ENCODE results near the gene OXSR1.
"Not testable (repeated sequence)": the region's sequence is repeated elsewhere in the genome, so short reads cannot be mapped to it uniquely, and the experiment has no call there.

Gene OXSR1

GRCh38 chr3:38276081-38276916 lies 111.0 kb downstream of the OXSR1 start:
- DNase-seq: no peak

- DNase-seq: no peak
Measured at GRCh38 chr3:38276917-38277630, 111.7 kb downstream of the OXSR1 start.

- DNase-seq: no peak
Measured at GRCh38 chr3:38278841-38279240, 113.5 kb downstream of the OXSR1 start.

- DNase-seq: no peak
Measured at GRCh38 chr3:38281895-38282686, 116.8 kb downstream of the OXSR1 start, which contains the start of gene SLC22A14. Gene SLC22A14, plus strand, starts transcription at chr3:38282294. Its CDS starts 23,733 bp downstream, at chr3:38306027.

- no peak for DNase-seq
Measured at GRCh38 chr3:38283810-38284755, 118.7 kb downstream of the OXSR1 start.

GRCh38 chr3:38284756-38285150 lies 119.4 kb downstream of the OXSR1 start:
- no peak for DNase-seq

GRCh38 chr3:38289286-38290217 lies 124.2 kb downstream of the OXSR1 start:
- not testable (repeated sequence) for DNase-seq

- not testable (repeated sequence) for DNase-seq
Measured at GRCh38 chr3:38297053-38297452, 131.7 kb downstream of the OXSR1 start.

- DNase-seq: no peak
Measured at GRCh38 chr3:38297537-38297936, 132.2 kb downstream of the OXSR1 start.

- DNase-seq: no peak
Measured at GRCh38 chr3:38297947-38298711, 132.8 kb downstream of the OXSR1 start.

Data from central memory CD4-positive, alpha-beta T cell (primary cell).